Neural progenitor cell (in vitro differentiated cells): ENCODE results near the gene CRK.

Experiments
- EZH2 ChIP-seq: fragments of 200-600 bp; sonication (generic); IDR thresholded peaks from 2 replicates; pipeline ENCODE4 v1.6.1; 2017; ENCODE audit warnings: antibody characterized with exemption, mild to moderate bottlenecking, moderate library complexity
- EZH2phosphoT487 ChIP-seq: fragments of 200-600 bp; sonication (generic); IDR thresholded peaks from 2 replicates; pipeline ENCODE4 v1.6.1; 2017; ENCODE audit warnings: antibody characterized with exemption
- TF ChIP-seq, protein P1 (sequence below): fragments of 200-600 bp; sonication (generic); IDR thresholded peaks from 2 replicates; pipeline ENCODE4 v1.5.1; 2017; ENCODE audit warnings: antibody characterized with exemption, mild to moderate bottlenecking

- TF ChIP-seq, protein P1, sequence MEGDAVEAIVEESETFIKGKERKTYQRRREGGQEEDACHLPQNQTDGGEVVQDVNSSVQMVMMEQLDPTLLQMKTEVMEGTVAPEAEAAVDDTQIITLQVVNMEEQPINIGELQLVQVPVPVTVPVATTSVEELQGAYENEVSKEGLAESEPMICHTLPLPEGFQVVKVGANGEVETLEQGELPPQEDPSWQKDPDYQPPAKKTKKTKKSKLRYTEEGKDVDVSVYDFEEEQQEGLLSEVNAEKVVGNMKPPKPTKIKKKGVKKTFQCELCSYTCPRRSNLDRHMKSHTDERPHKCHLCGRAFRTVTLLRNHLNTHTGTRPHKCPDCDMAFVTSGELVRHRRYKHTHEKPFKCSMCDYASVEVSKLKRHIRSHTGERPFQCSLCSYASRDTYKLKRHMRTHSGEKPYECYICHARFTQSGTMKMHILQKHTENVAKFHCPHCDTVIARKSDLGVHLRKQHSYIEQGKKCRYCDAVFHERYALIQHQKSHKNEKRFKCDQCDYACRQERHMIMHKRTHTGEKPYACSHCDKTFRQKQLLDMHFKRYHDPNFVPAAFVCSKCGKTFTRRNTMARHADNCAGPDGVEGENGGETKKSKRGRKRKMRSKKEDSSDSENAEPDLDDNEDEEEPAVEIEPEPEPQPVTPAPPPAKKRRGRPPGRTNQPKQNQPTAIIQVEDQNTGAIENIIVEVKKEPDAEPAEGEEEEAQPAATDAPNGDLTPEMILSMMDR, result no peak
- TF ChIP-seq EZH2phosphoT487 (no peak), EZH2 (no peak)
Observed at GRCh38 chr17:1469231-1469852, 13.3 kb upstream of the CRK start.
